GM19035 (cell line): ENCODE data around the gene ATP13A4.
"Not testable (repeated sequence)": the region's sequence is repeated elsewhere in the genome, so short reads cannot be mapped to it uniquely, and the experiment has no call there.

ENCODE experiments used
- ATAC-seq: cut with Tn5 transposase; IDR thresholded peaks from one replicate; pipeline ENCODE4 v1.9.1; 2021; ENCODE audit not compliant: unreplicated experiment

ATP13A4 gene

DNA sequence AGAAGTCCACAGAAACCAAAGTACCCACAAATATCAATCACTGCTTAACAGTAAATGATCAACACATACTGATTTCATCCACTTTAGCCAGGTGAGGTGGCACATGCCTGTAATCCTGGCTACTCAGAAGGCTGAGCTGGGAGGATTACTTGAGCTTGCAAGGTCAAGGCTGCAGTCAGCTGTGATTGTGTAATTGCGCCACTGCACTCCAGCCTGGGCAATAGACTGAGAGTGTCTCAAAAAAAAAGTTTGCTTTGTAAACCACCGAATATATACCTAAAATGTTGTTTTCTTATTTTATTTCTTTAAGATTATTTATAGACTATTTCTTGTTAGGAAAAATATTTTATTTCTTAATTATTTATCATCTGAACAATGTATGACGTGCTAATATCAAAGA is 8.7 kb upstream of the ATP13A4 start:
- no peak for ATAC-seq

DNA sequence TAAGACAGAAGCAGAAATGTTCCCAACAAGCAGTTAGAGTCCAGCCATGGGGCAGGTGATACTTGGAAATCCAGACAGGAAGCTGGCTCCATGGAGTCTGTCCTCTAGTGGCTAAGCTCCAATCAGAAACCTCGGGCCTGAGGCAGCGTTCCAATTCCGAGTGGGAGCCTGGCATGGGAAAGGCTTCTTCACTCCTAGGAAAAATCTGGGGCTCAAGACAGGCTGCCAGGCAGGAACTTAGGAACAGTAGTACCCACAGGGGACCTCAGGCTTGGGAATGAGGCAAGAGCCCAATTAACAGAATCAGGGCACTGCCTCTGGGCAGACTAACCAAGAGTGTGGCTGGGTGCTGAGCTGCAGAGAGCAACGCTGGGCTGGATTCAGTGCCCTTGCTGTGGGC is 6.2 kb upstream of the ATP13A4 start:
- ATAC-seq = no peak

DNA sequence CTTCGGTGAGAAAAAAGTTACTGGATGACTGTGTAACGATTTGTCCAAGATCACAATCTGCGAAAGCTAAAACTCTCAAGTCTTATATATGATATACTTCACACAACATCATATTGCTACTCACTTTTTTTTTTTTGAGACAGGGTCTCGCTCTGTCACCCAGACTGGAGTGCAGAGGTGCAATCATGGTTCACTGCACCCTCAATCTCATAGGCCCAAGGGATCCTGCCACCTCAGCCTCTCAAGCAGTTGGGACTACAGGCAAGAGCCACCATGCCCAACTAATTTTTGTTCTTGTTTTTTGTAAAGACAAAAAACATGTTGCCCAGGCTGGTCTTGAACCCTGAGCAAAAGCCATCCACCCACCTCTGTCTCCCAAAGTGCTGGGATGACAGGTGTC is 5.4 kb upstream of the ATP13A4 start:
- no peak for ATAC-seq

DNA sequence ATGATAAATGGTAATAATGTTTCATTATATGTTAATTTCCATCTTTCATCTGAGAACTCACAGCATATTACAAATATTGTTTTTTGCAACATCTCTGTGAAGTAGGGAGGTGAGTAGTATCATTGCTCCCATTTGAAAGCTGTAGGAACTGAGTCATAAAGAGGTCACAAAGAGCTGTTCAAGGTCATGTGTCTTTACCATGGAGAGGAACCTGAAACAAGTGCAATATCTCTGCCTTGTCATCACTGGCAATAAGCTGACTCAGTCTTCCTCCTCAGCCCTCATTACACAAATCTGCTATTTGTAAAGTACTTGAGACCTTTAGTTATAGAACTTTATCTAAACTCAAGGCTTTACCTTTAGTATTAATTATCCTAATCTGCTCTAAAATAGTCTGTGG is 4.4 kb upstream of the ATP13A4 start:
- no peak for ATAC-seq

DNA sequence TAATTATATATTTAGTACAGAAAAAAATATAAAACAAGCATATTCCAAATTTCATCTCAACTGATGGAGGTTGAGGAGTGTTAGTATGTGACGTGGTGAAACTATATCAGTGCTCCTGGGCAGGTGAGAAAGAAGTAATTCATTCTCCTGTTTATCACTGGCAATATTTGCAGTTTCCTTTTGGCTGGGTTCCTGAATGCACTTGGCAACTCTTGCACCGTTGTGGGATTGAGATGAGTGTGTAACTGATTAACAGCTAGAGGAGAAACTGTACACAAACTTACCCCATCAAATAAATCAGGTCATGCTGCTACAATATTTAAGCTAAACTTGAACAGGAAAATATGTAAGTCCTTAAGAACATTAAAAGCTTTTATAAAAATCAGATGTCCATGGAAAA is 2.1 kb upstream of the ATP13A4 start:
- ATAC-seq = no peak

DNA sequence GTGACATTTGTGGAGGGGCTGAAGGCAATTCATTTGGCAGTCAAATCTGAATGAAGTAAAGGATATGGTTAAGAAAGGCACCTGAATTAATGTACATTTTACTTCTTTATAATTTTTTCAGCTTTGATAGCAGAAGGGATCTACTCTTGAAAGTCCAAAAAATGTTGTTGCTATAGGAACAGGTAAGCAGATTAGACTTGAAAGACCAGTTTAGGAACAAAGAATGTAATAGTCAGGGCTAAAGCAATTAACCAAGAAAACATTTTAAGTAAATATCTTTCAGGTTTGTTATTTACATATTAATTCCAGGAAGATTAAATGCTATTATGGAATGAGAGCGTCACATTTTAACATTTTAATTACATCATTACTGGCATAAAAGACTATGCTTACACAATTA is 1.1 kb downstream of the ATP13A4 start:
- ATAC-seq = no peak

DNA sequence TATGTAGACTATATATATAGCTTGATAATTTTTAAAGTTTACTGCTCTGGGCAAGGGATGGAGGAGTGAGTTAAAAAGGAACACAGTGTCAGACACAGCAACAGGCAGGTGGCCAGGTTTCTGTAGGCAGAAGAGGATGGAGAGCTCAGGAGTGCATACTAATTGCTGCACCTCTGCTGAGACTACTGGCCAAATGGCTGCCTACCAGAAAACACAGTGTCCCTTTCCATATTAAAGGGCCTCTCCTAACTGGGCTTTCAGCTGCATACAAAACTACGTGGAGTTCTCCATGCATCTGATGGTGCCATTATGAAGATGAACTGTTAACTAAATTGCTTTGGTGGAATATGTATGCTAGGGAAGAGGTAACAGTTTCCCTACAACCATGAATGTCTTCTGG is 1.8 kb downstream of the ATP13A4 start:
- ATAC-seq = no peak

DNA sequence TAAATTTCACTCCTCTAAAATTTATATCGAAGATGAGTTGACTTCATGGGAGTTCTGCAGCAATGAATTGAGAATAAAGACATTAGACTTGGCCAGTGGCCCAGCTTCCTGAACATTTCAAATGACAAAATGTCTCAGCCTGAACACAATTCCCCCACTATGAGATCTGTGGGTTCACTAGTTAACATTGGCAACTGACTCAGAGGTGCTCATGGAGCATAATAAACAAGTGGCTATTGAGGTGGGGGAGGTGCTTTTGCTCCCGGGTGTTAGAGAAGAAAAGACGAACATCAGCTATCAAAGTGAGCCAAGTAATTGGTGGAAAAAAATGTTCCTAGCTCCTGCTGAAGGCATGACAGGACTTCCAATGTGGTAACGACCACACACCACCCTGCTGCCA is 6.3 kb downstream of the ATP13A4 start:
- ATAC-seq = no peak

DNA sequence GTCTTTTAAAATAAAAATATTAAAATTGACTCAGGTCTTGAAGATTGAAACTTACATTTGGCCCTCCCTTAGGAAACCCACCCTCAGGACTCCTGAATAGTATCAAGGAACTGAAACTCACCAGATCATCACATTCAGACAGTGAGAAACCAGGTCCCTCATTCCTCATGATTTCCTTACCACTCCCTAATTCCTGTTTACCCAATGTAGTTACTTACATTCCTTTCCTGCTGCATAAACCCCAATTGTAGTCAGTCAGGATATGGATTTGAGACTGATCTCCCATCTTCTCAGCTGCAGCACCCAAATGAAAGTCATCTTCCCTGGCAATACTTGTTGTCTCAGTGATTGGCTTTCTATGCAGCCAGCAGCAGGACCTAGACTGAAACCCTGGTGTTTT is 8.6 kb downstream of the ATP13A4 start:
- no peak for ATAC-seq

DNA sequence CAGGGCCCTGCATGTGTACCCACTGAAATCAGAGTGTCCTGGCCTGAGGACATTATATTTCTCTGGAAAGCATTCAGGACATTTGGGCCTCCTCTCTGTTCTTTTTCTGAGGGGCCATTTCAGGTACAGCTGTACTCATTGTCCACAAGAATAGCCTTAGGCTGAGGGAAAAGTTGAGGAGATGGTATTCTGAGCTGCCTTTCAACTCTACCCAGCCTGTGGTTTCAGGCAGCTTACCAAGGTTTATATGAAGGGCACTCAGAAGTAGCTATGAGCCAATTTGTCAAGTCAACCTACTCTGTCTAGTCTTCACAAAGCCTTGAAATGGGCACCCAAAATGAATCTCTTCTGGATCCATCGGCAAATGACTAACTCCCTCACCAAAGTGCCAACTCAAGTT is 9.4 kb downstream of the ATP13A4 start:
- ATAC-seq = no peak

DNA sequence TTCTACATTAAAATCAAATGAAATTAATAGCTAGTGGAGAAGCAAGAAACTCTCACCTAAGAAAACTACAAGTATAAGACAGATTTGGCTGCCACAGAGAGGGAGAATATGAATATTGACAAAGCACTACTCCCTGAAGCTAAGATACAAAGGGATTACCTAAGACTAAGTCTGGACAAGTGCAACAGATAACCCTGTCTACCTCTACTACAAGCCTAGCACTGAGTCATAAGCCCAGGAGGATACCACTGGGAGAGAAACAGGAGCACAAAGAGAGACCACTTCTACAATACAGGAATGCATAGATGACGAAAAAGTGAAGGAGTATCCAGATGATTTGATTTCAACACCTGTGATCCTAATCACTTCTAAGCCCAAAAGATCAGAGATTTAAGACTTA is 10.4 kb downstream of the ATP13A4 start:
- ATAC-seq = no peak

DNA sequence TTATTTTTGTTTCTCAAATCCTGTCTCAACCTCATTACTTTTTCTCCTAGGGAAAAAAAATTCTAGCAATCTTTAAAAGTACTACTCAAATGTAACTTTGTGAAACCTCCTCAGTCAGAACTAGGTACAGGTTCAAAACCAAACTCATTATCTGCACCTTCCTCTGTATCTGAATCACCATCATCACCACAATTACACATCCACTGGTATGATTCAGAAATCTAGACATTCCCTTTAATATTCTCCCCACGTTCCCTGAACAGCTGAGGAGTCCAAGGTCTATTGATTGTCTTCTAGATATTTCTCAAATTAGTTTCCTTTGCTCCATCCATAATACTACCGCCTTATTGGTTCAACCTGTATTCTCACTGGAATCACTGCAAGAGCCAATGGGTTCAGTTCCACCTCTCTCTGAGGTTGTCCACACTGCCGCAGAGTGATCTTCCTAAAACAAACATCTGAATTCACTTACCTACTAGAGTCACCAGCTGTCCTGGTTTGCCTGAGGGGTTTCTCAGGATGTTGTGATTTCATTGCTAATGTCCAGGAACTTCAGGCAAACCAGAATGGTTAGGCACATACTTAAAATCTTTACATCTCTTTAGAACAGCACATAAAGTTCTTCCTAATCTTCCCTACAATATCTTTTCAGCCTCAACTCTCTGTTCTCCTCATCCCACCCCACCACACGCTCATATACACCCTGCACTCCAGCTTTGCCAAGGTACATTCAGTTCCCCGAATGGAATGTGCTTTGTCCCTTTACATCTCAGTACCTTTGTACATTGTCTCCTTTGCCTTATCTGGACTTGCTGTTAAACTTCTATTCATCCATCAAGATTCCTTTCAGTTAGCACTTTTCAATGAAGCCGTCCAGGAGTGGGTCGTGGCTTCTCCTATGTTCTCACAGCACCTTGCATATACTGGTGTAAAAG is 24.2 kb downstream of the ATP13A4 start:
- ATAC-seq = no peak

DNA sequence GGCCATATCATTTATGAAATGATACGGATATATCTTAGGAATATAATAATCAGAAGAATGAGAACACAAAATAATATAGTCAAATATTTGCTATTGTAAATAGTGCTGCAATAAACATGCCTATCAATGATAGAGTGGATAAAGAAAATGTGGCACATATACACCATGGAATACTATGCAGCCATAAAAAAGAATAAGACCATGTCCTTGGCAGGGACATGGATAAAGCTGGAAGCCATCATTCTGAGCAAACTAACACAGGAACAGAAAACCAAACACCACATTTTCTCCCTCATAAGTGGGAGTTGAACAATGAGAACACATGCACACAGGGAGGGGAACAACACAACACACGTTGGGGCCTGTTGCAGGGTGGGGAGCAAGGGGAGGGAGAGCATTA is 28.6 kb downstream of the ATP13A4 start:
- ATAC-seq = not testable (repeated sequence)

DNA sequence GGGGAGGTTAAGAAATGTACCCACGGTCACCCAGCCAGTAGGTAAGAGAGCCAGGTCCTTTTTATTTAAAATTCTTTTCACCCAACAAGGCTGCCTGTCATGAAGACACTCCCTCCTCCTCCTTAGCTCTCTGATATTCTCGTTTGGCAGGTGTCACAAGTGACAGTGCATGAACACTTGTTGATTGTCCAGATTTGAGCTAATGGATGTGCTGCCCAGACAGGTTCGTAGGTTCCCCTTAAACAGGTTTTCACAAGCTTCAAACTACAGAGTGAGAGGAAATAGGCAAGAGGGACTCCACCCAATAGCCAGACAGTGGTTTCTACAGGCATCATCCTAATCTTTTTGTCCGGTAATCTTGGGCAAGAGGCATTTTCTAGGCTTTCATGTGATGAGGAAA is 32.2 kb downstream of the ATP13A4 start:
- ATAC-seq = no peak

DNA sequence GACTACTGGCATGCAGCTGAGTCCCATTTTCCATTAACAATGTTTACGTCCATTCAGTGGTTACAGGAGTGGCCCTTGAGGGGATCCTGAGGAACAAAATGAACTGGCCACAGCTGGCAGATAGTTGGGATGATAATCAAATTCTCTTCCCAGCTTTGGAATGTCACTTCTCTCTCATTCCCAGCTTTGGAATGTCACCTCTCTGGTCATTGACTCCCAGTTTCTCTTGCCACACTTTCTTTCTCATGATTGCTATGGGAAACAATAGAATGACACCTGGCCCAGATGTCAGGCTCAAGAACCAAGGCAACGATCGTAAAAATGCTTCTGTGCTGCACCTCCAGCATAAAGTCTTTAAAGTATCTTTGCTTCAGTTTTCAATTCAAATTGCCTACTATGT is 34.0 kb downstream of the ATP13A4 start:
- no peak for ATAC-seq

DNA sequence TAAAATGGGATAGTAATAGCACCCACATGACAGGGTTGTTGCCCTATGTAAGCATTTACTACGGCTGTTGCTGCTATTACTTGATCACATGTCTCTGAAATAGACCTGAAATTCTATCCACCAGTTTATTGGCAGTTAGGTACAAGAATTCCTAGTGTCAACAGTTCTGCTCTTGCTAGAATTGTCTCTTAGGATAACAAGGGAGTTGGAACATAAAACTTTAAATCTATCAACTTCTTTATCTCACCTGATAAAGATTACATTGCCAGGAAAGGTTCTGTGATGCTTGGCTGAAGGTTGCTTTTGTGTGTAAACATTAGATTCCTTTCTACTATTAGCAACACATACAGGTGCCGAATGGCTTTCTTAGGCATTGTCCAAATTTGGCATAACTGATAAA is 38.7 kb downstream of the ATP13A4 start:
- no peak for ATAC-seq

DNA sequence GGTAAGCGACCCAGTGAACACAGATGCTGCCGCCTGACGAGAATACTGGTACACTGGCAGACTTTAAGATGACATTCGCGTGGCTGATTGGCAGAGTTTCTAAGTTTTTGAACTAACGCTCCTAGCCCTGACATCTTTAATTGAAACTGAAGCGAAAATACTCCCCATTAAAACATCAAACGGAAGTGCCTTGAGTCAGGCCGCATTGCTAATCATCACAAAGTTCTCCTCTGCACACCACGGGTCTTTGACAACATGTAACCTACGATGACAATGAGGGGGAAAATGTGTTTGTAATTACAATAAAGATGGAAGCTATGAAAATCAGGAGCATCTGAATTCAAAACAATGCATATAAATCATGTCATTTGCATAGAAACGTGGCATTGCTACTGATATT is 44.5 kb downstream of the ATP13A4 start:
- ATAC-seq = no peak

DNA sequence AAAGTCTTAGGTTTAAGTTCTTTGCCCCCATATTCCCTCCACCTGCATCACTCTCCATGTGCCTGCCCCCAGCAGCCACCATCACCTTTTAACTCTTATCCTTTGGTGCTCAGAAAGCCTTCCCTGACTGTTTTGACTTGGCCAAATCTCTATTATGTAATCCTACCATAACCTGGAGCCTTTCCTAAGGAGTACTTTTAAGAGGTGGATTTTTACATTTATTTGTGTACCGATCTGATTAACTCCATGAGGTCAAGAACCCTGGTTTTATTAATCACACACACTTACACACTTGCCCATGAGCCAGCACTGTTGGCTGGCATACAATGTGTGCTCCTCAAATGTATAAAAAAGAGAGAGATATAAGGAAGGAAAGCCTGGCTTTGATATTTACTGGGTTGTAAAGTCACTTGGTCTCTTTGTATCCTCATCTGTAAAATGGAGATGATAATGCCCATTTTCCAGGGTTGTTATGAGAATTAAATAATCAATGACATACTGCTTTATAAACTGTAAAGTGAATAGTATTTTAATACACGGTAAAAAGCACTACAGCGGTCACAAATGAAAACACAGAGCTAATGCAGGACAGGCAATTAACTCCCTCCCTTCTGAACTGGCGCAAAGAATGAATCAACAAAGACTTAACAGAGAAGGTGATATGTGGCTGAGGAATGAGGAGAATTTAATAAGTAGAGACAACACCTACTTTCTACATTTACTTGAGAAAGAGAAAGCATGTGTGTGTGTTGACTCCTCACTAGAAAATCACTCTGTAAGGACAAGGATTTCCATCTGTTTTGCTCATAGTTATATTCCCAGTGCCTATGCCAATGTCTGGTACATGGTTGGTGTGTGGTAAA is 45.4 kb downstream of the ATP13A4 start:
- ATAC-seq = no peak

DNA sequence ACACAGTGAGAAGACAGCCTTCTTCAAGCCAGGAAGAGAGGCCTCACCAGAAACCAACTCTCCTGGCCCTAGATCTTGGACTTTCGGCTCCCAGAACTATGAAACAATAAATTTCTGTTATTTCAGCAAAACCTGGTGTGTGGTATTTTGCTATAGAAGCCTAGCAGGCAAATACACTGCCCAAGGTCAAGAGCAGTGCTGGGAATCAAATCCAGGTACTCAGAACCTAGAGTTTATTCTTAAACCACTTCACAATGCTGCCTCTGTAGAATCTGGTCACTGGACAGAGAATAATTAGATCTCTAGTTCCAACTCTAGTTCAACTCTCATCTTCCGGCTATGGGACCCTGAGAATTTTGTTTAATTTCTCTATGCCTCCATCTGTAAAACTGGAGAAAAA is 46.6 kb downstream of the ATP13A4 start:
- no peak for ATAC-seq

DNA sequence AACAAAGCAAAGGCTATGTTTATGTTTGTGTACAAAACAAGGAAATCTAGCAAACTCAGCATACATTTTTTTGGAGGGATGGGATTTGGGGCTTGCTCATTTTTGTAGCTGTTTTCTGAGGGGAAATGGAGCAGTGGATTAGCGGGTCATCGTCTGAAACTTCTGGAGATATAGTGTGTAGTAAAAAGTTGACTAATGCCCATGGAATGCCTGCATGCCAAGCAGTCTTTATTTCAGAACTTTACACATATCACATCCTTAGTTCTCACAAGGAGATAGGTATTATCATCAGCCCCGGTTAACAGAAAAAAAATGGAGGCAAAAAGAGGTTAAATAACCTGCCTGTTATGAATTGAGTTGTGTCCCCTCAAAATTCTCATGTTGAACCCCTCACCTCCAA is 47.1 kb downstream of the ATP13A4 start:
- no peak for ATAC-seq

DNA sequence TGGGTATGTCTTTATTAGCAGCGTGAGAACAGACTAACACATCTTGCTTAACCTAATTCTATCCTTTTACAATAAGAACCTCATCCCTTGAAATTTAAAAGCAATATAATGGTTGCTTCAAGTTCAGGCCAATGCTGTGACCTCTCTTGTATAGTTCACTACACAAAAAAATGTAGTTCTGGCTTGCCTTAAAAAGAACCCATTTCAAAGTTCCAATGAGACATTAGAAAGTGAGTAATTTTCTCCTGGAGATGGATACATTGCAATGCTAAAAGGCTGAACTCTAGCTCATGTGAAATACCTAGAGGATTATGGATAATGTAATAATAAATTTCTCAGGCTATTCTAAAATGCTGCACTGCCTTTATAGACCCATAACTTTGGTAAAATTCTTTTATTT is 47.8 kb downstream of the ATP13A4 start:
- ATAC-seq = no peak

DNA sequence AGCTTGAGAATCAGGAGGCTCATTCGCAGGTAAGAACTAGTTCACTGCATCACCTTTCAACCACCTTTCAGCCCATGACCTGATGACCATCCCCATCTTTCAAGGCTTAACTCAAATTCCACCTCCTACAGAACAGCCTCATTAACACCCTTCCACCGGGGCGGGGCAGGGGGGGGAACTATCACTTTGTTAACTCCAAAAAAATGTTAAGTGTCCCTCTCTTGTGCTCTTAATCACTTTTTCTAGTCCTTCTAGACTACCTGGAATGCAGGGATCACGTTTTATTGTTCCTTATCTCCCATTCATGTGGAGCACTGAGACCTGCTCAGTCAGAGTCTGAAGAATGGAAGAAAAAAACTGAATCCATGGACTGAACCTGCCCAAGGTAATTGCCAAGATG is 51.8 kb downstream of the ATP13A4 start:
- ATAC-seq = no peak
